HG03439 (cell line): ENCODE measurements around the gene FGF18.

Source experiments
- ATAC-seq: cut with Tn5 transposase; IDR thresholded peaks from one replicate; pipeline ENCODE4 v1.9.1; 2021; ENCODE audit warnings: mild to moderate bottlenecking, moderate library complexity; ENCODE audit not compliant: unreplicated experiment

Gene FGF18

GRCh38 chr5:171462928-171463861 is 43.7 kb downstream of the FGF18 start:
- no peak for ATAC-seq

- ATAC-seq = no peak
Measured at GRCh38 chr5:171463862-171464229, 44.4 kb downstream of the FGF18 start.

GRCh38 chr5:171464829-171465228 is 45.4 kb downstream of the FGF18 start:
- no peak for ATAC-seq

- no peak for ATAC-seq
Measured at GRCh38 chr5:171467107-171467506, 47.7 kb downstream of the FGF18 start.

- ATAC-seq = no peak
Measured at GRCh38 chr5:171469326-171469725, 49.9 kb downstream of the FGF18 start.

GRCh38 chr5:171470420-171470819 is 51.0 kb downstream of the FGF18 start:
- no peak for ATAC-seq

- ATAC-seq = no peak
Measured at GRCh38 chr5:171474230-171474813, 54.9 kb downstream of the FGF18 start.

- no peak for ATAC-seq
Measured at GRCh38 chr5:171475596-171475995, 56.1 kb downstream of the FGF18 start.

- no peak for ATAC-seq
Measured at GRCh38 chr5:171476701-171477100, 57.3 kb downstream of the FGF18 start.

GRCh38 chr5:171477101-171477500 is 57.7 kb downstream of the FGF18 start:
- ATAC-seq = no peak

- no peak for ATAC-seq
Measured at GRCh38 chr5:171477666-171478065, 58.2 kb downstream of the FGF18 start.

GRCh38 chr5:171478946-171479775 is 59.7 kb downstream of the FGF18 start:
- ATAC-seq = no peak

GRCh38 chr5:171479776-171480125 is 60.3 kb downstream of the FGF18 start:
- ATAC-seq = no peak

GRCh38 chr5:171480239-171480638 is 60.8 kb downstream of the FGF18 start:
- no peak for ATAC-seq

GRCh38 chr5:171481571-171482433 is 62.4 kb downstream of the FGF18 start:
- ATAC-seq = no peak

GRCh38 chr5:171482434-171482730 is 62.9 kb downstream of the FGF18 start:
- no peak for ATAC-seq

- ATAC-seq = no peak
Measured at GRCh38 chr5:171483551-171484135, 64.2 kb downstream of the FGF18 start.

GRCh38 chr5:171484460-171484899 is 65.0 kb downstream of the FGF18 start:
- no peak for ATAC-seq

- ATAC-seq = no peak
Measured at GRCh38 chr5:171485668-171486067, 66.2 kb downstream of the FGF18 start.

- ATAC-seq = no peak
Measured at GRCh38 chr5:171486613-171487012, 67.2 kb downstream of the FGF18 start.
